ENCODE data around the gene MICAL3.
A peak's percentile ranks its signal among the peaks of the same experiment; 100 is the strongest.

MICAL3 gene

GRCh38 chr22:17761138-17761488 lies 263.2 kb downstream of the MICAL3 start:
- H3K4me3 ChIP-seq (ENCODE audit: low read depth, low read length): no peak overlapping the region
- no peaks in the 10 kb centered on the region for H3K4me1 ChIP-seq (ENCODE audit: control insufficient read depth, insufficient read depth, low read length)
- no peak overlapping the region for H3K9ac ChIP-seq (ENCODE audit: low read depth, low read length)
- H3K27me3 ChIP-seq (ENCODE audit: control insufficient read depth, insufficient read depth, low read length): no peaks in the 10 kb centered on the region
- H3K9me3 ChIP-seq (ENCODE audit: control insufficient read depth, insufficient read depth, low read length): no peaks in the 10 kb centered on the region
- no peaks in the 10 kb centered on the region for H3K36me3 ChIP-seq (ENCODE audit: control insufficient read depth, insufficient read depth, low read length)

GRCh38 chr22:17754233-17754925 lies 270.0 kb downstream of the MICAL3 start:
- Histone ChIP-seq H3K4me1 (ENCODE audit: control insufficient read depth, insufficient read depth, low read length) (no peaks in the 10 kb centered on the region), H3K9ac (ENCODE audit: low read depth, low read length) (no peak overlapping the region), H3K9me3 (ENCODE audit: control insufficient read depth, insufficient read depth, low read length) (no peaks in the 10 kb centered on the region), H3K36me3 (ENCODE audit: control insufficient read depth, insufficient read depth, low read length) (no peaks in the 10 kb centered on the region), H3K4me3 (ENCODE audit: low read depth, low read length) (no peak overlapping the region), H3K27me3 (ENCODE audit: control insufficient read depth, insufficient read depth, low read length) (no peaks in the 10 kb centered on the region)

GRCh38 chr22:17753401-17753989 lies 270.9 kb downstream of the MICAL3 start:
- H3K36me3 ChIP-seq (ENCODE audit: control insufficient read depth, insufficient read depth, low read length): no peaks in the 10 kb centered on the region
- no peak overlapping the region for H3K4me3 ChIP-seq (ENCODE audit: low read depth, low read length)
- no peaks in the 10 kb centered on the region for H3K9me3 ChIP-seq (ENCODE audit: control insufficient read depth, insufficient read depth, low read length)
- no peaks in the 10 kb centered on the region for H3K4me1 ChIP-seq (ENCODE audit: control insufficient read depth, insufficient read depth, low read length)
- no peak overlapping the region for H3K9ac ChIP-seq (ENCODE audit: low read depth, low read length)
- no peaks in the 10 kb centered on the region for H3K27me3 ChIP-seq (ENCODE audit: control insufficient read depth, insufficient read depth, low read length)

DNA sequence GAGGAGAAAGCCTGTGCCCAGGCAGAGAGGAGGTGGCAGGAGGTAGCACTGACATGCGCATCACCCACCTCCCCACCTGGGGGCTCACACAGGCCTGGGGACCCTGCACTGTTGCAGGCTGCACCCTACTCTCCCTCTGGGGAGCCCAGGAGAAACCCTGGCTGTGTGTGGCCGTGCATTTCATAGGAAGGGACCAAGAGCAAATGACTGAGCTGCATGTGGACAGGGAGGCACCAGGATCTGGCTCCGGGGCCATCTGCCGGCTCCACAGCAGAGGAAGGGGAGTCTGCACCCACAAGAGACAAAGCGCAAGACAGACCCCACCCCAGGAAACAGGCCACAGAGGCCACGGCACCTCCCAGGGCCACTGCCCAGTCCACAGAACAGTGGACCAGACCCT lies 272.8 kb downstream of the MICAL3 start:
- no peaks in the 10 kb centered on the region for H3K9me3 ChIP-seq (ENCODE audit: control insufficient read depth, insufficient read depth, low read length)
- no peak overlapping the region for H3K9ac ChIP-seq (ENCODE audit: low read depth, low read length)
- H3K27me3 ChIP-seq (ENCODE audit: control insufficient read depth, insufficient read depth, low read length): no peaks in the 10 kb centered on the region
- no peak overlapping the region for H3K4me3 ChIP-seq (ENCODE audit: low read depth, low read length)
- no peaks in the 10 kb centered on the region for H3K4me1 ChIP-seq (ENCODE audit: control insufficient read depth, insufficient read depth, low read length)
- no peaks in the 10 kb centered on the region for H3K36me3 ChIP-seq (ENCODE audit: control insufficient read depth, insufficient read depth, low read length)

GRCh38 chr22:17749605-17750395 lies 274.6 kb downstream of the MICAL3 start:
- H3K27me3 ChIP-seq (ENCODE audit: control insufficient read depth, insufficient read depth, low read length): no peaks in the 10 kb centered on the region

GRCh38 chr22:17748555-17749353 lies 275.6 kb downstream of the MICAL3 start:
- H3K9ac ChIP-seq (ENCODE audit: low read depth, low read length): no peak overlapping the region
- no peaks in the 10 kb centered on the region for H3K36me3 ChIP-seq (ENCODE audit: control insufficient read depth, insufficient read depth, low read length)
- H3K27me3 ChIP-seq (ENCODE audit: control insufficient read depth, insufficient read depth, low read length): no peaks in the 10 kb centered on the region
- no peak overlapping the region for H3K4me3 ChIP-seq (ENCODE audit: low read depth, low read length)
- peaks cover 6% of the 10 kb centered on the region for H3K4me1 ChIP-seq (ENCODE audit: control insufficient read depth, insufficient read depth, low read length)
- no peaks in the 10 kb centered on the region for H3K9me3 ChIP-seq (ENCODE audit: control insufficient read depth, insufficient read depth, low read length)

More at GRCh38 chr22:17749605-17750395, 274.6 kb downstream of the MICAL3 start:
- H3K4me1 ChIP-seq (ENCODE audit: control insufficient read depth, insufficient read depth, low read length): no peaks in the 10 kb centered on the region
- H3K9ac ChIP-seq (ENCODE audit: low read depth, low read length): no peak overlapping the region
- no peaks in the 10 kb centered on the region for H3K9me3 ChIP-seq (ENCODE audit: control insufficient read depth, insufficient read depth, low read length)
- H3K4me3 ChIP-seq (ENCODE audit: low read depth, low read length): no peak overlapping the region
- no peaks in the 10 kb centered on the region for H3K36me3 ChIP-seq (ENCODE audit: control insufficient read depth, insufficient read depth, low read length)

- Histone ChIP-seq H3K9ac (ENCODE audit: low read depth, low read length) (no peak overlapping the region), H3K4me1 (ENCODE audit: control insufficient read depth, insufficient read depth, low read length) (peaks cover 9% of the 10 kb centered on the region), H3K27me3 (ENCODE audit: control insufficient read depth, insufficient read depth, low read length) (no peaks in the 10 kb centered on the region), H3K9me3 (ENCODE audit: control insufficient read depth, insufficient read depth, low read length) (no peaks in the 10 kb centered on the region), H3K4me3 (ENCODE audit: low read depth, low read length) (no peak overlapping the region), H3K36me3 (ENCODE audit: control insufficient read depth, insufficient read depth, low read length) (no peaks in the 10 kb centered on the region)
Measured at GRCh38 chr22:17746916-17747315, 277.4 kb downstream of the MICAL3 start.

GRCh38 chr22:17744430-17744829 lies 279.9 kb downstream of the MICAL3 start:
- Histone ChIP-seq H3K9ac (ENCODE audit: low read depth, low read length) (no peak overlapping the region), H3K27me3 (ENCODE audit: control insufficient read depth, insufficient read depth, low read length) (no peaks in the 10 kb centered on the region), H3K36me3 (ENCODE audit: control insufficient read depth, insufficient read depth, low read length) (no peaks in the 10 kb centered on the region), H3K4me3 (ENCODE audit: low read depth, low read length) (no peak overlapping the region), H3K9me3 (ENCODE audit: control insufficient read depth, insufficient read depth, low read length) (no peaks in the 10 kb centered on the region), H3K4me1 (ENCODE audit: control insufficient read depth, insufficient read depth, low read length) (peaks cover 9% of the 10 kb centered on the region)

DNA sequence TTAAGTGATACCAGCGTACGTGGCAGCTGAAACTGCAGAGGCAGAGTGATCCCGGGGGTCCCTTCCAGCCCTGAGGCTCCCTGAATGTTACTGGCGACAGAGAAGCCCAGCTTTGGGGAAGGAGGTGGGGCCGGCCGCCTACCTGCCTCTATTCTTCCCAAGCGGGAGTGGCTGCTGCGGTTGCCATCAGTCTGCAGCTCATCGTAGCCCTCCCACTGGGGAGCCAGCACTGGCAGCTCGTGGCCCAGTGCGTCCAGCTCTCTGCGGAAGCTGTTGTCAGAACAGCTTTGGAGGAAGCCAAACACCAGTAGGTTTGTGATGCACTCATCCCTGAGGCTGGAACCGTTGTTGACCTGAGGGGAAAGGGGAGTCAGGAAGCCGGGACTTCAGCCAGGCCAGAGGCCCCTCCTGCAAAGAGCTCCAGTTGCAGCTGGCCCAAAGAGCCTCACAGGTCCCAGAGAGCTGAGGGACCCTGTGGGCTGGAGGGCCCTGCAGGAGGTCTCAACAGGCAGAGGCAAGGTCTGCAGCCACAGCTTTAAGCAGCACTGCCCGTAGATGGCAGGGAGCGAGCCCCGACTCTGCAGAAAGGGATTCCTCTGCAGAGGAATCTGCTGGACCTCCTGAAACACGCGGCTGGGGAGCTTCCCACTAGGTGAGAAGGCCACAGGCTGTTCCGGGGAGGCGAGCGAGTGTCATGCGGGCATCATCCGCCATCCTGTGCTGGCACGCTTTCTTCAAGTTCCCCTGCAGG lies 280.5 kb downstream of the MICAL3 start:
- H3K4me3 ChIP-seq (ENCODE audit: low read depth, low read length): no peak overlapping the region
- no peaks in the 10 kb centered on the region for H3K36me3 ChIP-seq (ENCODE audit: control insufficient read depth, insufficient read depth, low read length)
- H3K27me3 ChIP-seq (ENCODE audit: control insufficient read depth, insufficient read depth, low read length): no peaks in the 10 kb centered on the region
- H3K9me3 ChIP-seq (ENCODE audit: control insufficient read depth, insufficient read depth, low read length): no peaks in the 10 kb centered on the region
- peaks cover 9% of the 10 kb centered on the region for H3K4me1 ChIP-seq (ENCODE audit: control insufficient read depth, insufficient read depth, low read length)
- H3K9ac ChIP-seq (ENCODE audit: low read depth, low read length): no peak overlapping the region

GRCh38 chr22:17742527-17742902 lies 281.8 kb downstream of the MICAL3 start:
- no peaks in the 10 kb centered on the region for H3K27me3 ChIP-seq (ENCODE audit: control insufficient read depth, insufficient read depth, low read length)
- no peaks in the 10 kb centered on the region for H3K9me3 ChIP-seq (ENCODE audit: control insufficient read depth, insufficient read depth, low read length)
- H3K9ac ChIP-seq (ENCODE audit: low read depth, low read length): peak overlapping the region; percentile 37
- H3K36me3 ChIP-seq (ENCODE audit: control insufficient read depth, insufficient read depth, low read length): no peaks in the 10 kb centered on the region
- peaks cover 9% of the 10 kb centered on the region for H3K4me1 ChIP-seq (ENCODE audit: control insufficient read depth, insufficient read depth, low read length)
- H3K4me3 ChIP-seq (ENCODE audit: low read depth, low read length): no peak overlapping the region

Measured in iPS-15b (cell line).